HG03565 (cell line): Measurements from ENCODE around the gene RAB6C.
"Not testable (repeated sequence)": the region's sequence is repeated elsewhere in the genome, so short reads cannot be mapped to it uniquely, and the experiment has no call there.

Source experiments
- ATAC-seq: cut with Tn5 transposase; IDR thresholded peaks from one replicate; pipeline ENCODE4 v1.9.1; 2021; ENCODE audit warnings: mild to moderate bottlenecking, moderate library complexity; ENCODE audit not compliant: unreplicated experiment

RAB6C gene

GRCh38 chr2:129993151-129993550 is 13.7 kb downstream of the RAB6C start:
- not testable (repeated sequence) for ATAC-seq

GRCh38 chr2:129996657-129997237 is 17.3 kb downstream of the RAB6C start:
- not testable (repeated sequence) for ATAC-seq

- not testable (repeated sequence) for ATAC-seq
These were observed 19.3 kb downstream of the RAB6C start for GRCh38 chr2:129998771-129999170.

- ATAC-seq, result not testable (repeated sequence)
These were observed 26.4 kb downstream of the RAB6C start for GRCh38 chr2:130005862-130006261.

GRCh38 chr2:130016701-130017100 is 37.2 kb downstream of the RAB6C start:
- ATAC-seq, result not testable (repeated sequence)

- ATAC-seq, result no peak
These were observed 39.9 kb downstream of the RAB6C start for GRCh38 chr2:130019402-130019801.

- ATAC-seq, result not testable (repeated sequence)
These were observed 40.6 kb downstream of the RAB6C start for GRCh38 chr2:130020069-130020468.

GRCh38 chr2:130025931-130026330 is 46.5 kb downstream of the RAB6C start:
- not testable (repeated sequence) for ATAC-seq
